Muscle of arm (tissue), 12 donors: ENCODE data around the gene QKI. TPM values are rescaled to one million over a fixed set of nuclear protein-coding genes. Genes with fewer than 3 reads are reported as not detected.

ENCODE experiments used
- DNase-seq: peaks from one replicate; pipeline ENCODE4 v3.0.0-alpha.2; 2013
- polyA plus RNA-seq, 12 donors: library from polyadenylated mRNA; unstranded; fragments of 120-200 nt; gene quantifications; one replicate each; pipeline ENCODE4 v1.2.1, GENCODE V29; 2013; ENCODE audit not compliant: insufficient read length in 12 of 12

QKI gene
- polyA plus RNA-seq, 12 donors: 139 to 291 (median 250) TPM

DNA sequence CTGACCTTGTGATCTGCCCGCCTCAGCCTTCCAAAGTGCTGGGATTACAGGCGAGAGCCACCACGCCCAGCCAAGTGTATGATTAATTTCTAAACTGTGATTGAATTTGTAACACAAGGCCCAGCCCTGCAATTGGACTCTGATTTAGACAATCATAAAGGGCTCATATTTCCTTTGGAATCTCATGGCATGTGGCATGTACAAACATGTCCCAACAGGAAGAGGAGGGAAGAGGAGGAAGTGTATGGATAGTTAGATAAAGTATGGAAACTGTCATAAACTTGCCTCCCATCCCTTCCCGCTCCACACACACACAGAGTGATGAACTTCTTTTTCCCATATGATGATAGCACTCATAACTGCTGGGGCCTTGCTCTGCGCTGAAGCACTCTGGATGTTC is 27.2 kb upstream of the QKI start:
- no peak for DNase-seq

DNA sequence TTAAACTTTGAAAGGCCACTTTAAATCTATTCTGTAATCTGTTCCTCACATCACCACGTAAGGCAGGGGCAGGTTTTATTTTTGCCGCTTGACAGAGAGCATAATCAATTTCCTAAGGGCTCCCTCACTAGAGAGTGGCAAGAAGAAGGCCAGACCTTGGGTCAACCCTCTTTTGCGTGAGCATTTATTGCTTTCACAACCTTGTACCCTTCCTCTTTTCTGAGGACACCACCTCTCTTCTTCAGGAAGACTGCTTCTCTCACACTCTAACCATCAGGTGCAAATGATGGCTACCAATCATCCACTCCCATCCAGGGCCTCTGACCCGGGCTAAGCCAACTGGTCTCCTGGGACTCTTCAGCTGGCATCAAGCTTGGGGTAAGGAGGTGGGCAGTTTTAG is 25.2 kb upstream of the QKI start:
- DNase-seq: no peak

DNA sequence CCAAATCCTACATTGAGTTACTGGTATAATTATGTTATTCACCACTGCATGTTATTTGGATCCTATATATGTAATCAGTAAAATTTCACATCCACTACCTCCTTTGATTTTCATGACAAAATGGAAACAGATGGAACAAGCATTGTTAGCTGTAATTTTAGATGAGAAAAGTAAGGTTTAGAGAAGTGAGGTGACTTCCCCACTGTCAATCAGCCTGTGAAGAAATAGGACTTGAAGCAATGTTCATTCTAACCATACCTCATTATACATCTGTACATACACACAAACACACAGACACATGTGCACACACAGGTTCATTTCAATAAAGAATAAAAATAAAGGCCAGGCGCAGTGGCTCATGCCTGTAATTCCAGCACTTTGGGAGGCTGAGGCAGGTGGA is 23.7 kb upstream of the QKI start:
- DNase-seq: no peak

DNA sequence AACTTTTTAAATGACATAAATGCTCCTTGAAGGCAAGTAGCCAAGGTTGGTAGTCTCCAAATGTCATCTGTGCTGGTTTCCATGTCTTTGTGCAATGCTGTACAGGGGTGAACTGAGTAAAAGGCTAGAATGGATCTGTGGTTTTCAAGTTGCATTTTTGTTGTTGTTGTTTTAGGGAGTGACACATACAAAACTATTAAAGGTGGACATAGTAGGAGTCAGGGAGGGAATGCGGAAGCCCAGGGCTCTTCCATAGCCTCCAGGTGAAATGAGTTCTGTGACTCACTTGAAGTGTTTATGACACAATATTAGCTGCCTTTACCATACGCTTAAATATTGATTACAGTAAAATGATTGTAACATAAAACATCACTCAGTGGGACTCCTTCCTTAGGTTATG is 22.5 kb upstream of the QKI start:
- DNase-seq: no peak

DNA sequence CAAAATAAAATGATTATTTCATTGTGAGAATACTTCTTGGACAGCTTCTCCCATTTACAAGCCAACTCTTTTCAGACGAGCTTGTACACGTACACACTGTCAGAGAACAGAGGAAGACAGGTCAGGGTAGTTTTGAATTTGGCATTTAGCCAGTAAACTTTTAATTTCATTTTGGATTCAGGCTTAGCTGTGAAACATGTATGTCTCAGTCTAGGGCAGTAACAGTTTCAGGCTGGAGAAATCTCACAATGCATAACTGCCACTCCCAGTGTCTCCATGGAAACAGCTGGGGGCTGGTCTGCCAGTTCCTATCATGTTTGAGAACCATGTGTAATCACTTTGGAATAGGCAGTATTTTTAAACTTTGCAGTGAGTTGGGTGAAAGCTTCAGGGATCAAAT is 22.0 kb upstream of the QKI start:
- DNase-seq: no peak

DNA sequence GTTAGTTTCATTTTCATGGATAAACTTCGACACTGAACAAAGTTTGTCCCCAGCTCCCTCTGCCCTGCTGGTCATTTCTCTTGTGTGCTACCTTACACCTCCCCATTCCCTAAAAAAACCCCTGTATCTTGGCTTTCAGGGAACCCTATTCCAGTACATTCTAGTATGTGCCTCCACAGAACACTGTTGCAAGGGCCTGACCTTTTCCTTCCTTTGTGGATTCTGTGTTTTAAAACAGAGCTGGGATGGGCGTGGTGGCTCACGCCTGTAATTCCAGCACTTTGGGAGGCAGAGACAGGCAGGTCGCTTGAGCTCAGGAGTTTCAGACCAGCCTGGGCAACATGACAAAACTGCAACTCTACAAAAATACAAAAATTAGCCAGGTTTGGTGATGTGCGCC is 20.6 kb upstream of the QKI start:
- no peak for DNase-seq

DNA sequence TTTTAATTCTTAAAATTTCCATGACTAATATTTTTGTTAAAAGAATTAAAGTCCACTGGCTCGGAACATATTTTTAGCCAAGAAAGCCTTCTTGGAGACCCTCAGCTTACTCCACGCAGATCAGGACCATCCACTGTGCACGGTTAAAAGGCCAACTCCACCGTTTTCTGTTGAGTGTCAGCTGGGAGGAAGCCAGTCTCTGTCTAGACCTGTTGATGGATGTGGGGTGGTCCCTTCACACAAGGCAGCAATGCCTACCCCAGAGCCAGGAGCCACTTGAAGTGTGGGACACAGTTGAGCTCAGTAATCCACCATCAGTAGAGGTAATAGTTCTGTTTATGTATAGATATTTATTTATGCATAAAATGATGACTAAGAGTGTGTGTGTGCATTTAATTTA is 19.9 kb upstream of the QKI start:
- DNase-seq: no peak

DNA sequence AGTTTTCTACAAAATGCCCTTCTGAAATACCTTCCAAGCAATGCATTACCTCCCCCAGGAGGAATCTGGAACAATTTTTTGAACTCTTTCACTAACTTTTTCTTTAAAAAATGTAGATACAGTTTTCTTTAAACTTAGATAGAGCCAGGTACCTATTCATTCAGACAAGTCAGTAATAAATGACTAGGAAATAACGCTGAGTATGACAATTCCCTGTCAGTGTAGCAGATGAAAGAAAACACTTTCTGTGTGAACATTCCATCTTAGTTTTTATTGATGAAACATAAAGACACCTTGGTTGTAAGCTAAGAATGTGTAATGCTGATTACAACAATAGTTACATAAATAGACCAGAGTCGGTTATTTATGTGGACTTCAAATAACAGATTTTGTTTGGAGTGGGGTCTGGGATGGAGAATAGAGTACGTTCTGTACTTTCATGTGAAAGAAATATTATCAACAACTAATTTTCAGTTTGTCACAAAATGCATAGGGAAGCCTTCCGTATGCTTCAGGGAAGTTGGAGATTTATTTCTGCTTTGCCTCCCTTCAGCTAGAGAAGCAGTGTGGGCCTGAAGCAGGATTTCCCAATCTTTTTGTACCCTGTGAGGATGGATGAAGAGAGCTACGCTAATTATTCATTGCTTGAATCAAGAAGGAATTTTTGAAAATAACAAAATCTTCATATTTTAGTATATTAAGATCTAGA is 19.2 kb upstream of the QKI start:
- no peak for DNase-seq

DNA sequence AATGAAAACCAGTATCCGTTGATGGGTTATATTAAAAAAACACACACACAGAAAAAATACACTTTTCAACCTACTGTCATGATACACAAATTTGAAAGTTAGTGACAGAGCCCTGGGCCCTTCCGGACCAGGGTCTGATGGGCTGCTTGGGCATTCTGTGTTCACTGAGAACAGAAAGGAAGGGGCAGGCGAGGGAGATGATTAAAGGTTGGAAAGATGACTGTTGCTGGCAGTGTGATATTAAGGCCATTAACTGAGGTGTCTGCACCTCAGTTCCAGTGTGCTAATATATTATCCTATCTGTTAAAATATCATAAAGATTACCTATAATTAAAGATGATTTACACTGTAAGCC is 18.7 kb upstream of the QKI start:
- DNase-seq: no peak

DNA sequence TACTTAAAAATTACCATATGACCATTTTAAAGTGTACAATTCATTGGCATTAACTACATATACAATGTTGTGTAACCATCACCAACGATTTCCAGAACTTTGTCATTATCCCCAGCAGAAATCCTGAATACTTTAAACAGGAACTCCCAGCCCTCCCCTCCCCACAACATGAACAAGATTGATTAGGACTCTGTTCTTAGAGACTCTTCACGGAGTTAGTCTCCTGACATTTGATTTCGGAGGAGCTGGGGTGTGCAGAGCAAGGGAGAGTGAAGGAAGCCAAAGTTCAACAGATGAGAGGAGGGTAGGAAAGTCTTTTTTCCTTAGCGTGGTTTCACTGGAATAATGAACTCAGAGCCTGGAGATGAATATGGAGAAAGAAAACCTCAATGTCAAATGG is 17.2 kb upstream of the QKI start:
- no peak for DNase-seq

DNA sequence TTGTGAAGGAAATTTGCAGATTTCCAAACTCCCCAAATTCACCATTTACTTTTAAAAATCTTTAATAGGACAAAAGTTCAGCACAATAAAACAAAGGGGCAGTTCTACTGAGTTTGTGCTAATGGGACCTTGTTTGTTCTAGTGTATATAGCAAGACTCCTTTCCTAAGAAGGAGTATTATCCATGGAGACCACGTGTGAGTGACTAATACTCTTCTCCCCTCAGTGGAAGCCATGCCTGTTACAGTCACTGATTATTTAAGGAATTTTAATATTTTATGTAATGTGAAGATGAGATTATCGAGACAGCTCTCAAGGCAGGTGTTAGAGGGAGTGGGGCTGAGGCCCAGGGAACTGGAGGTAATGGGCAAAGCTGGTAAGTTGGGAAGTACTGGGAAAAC is 16.4 kb upstream of the QKI start:
- DNase-seq: no peak

DNA sequence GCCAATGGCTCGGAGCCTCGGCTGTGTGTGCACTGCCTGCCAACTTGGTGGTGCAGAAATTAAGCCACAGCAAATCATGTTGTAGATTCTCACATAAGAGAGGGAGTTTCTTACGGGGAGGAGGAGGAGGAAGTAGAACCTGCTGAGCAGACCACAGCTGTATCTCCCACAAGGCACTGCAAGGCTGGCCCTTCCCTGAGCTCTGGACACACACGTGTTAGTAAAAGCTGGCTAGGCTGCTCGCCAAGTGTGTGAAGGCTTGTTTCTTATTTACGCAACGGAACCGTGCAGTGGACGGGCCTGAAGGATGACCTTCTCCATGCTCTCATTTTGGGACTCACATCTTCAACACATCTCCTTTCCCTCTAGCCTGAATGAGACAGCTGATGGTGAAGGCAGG is 15.7 kb upstream of the QKI start:
- DNase-seq: no peak

DNA sequence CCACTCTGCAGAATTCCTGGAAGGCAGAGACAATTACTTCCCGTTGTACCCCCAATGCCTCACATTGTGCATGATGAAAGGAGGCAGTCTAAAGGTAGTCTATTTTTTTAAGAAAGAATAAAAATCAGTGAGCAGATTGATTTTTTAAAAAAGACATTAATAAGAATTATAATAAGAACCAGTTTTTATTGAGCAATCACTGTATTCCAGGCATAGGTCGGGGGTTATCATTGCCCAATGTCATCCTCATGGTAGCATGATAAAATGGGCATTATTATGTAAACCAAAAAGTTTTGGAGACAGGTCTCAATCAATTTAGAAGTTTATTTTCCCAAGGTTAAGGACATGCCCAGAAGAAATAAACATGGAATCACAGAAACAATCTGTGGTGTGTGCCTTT is 14.0 kb upstream of the QKI start:
- DNase-seq: no peak

DNA sequence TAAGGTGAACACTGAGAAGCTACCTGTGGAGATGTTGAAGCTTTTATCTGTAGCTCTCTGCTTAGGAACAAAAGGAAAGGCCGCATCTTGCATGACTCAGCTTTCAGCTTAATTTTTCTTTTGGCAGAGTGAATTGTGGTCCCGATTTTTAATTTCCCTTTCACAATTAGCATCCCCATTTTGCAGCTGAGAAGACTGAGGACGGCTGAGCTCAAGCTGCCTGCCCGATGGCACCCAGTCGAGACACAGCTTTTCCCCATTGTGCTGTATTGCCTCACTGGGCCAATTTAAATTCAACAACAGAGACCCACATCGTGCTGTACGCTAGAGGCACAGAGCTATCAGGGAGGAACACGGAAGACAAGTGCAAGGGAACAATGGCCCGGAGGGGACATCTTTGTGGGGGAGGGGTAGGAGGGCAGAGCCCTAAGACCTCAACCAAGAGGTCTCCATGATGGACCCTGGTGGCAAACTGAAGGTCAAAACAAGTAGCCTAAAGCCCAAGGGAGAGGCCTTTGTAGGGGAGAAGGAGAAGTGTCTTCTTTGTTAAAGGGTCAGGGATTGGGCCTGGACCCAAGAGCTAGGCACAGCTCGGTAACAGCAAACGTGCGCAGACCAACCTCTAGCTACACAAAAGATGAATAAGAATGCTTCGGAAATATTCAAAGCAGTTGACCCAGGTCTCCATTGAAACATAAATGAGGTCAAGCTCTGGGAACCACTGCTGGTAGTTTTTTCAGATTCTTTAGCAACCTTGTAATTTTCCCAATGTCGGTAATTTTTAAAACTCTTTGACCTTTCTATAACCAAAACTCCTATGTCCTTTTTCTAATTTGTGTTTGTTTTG is 13.3 kb upstream of the QKI start:
- DNase-seq: no peak

DNA sequence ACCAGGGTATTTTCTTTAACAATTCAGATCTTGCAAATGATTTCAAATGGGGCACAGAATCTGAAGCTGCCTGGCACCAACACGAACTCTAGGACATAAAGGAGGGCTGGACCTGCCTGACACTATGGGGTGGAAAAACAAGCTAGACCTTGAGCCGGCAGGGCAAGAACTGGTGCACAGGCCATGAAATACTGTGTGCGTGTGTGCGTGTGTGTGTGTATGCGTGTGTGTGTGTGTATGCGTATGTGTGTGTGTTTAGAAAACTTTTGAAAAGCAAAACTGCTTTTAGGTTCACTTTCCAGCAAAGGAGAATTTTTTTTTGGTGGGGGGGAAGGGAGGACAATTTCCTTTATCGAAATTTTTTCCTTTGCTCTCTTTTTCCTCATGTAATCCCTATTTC is 11.9 kb upstream of the QKI start:
- no peak for DNase-seq

DNA sequence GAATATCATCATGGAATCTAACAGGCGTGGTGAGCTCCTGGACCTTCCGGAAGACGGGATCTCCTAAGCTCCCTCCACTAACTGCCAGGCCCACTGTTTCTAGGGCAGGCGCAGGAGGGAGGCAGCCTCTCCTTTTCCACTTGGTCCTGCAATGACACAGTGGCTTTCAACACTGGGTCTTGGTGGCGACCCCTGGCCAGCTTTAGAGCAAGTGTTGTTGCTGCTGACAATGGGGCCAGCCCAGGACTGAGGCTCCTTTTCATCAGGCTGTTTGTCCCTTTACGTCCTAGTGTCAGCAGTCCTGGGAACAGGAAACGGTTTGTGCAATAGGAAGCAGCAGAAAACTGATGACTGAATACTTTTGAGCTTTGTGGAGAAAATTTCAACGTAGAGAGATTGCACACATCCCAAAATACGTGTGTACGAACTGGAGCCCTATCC is 9.7 kb upstream of the QKI start:
- no peak for DNase-seq

DNA sequence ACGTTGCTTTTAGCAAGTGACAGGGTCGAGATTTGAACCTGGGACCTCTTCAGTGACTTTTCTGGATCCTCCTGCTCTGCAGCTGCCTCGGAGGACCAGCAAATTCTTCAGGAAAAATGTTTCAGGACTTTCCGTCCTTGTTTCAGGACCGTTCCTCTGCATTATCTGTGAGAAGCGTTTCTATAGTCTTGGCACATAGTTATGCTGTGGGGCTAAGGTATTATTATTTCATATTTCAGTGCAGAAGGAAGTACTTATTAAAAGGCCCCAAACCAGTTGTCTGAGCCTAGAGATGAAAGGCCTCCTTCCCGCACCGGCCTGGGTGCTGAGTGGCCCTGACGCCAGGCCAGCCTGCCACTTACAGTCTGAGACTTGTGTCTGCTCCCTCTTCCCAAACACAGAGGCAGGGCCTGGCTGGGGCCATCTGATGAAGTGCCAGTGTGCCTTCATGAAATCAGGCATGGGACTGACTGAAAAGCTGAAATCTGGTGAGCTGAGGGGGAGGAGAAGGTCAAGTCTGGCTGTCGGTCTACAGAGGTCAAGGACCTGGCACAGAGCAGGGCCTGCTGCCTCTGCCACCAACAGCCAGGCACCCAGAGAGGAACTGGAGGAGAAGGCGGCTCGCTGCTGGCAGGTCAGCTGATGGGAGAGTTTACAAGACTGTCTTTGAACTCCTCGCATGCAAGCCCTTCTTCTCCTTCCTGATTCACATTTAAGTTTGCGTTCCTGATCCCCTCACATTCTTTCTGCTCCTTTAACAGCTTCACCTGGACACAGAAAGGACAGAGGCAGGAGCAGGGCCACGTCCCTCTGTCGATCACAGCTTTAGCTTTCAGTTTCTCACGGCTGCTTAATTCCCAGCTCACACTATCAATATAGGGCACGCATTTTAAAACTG is 8.9 kb upstream of the QKI start:
- no peak for DNase-seq

DNA sequence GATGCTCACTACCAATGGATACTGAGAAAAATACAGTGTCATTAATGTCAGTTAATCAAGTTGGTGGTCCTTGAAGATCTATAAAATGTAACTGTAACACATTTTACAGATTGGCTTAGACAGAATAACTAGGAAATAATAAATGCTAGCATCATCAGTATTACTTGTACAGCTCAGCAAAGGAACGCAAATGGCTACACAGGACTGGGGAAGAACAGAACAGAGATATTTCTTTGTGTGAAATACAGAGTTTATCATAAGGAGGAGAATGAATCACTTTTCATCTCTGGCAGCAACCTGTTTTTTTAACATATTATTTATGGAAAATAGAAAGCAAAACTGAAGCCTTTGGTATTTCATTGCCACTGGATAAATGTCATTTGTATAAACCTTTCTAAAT is 8.2 kb upstream of the QKI start:
- no peak for DNase-seq

DNA sequence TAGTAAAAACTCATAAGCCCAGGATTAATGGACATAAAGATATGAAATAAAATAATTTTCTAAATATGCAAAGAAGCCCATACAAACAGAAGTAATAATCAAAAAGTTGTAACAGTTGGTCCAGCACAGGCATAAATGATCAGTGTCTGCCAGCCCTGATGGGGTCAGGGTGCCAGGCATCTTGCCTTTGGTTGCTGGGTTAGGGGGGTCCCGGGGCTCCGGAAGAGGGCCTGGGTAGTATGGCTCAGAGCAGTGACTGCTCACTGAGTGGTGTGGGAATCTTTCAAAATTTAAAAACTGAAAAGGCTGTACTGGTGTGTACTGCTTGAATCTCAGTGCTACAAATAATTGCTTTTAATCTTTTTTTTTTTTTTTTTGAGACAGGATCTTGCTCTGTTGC is 7.7 kb upstream of the QKI start:
- DNase-seq: no peak

DNA sequence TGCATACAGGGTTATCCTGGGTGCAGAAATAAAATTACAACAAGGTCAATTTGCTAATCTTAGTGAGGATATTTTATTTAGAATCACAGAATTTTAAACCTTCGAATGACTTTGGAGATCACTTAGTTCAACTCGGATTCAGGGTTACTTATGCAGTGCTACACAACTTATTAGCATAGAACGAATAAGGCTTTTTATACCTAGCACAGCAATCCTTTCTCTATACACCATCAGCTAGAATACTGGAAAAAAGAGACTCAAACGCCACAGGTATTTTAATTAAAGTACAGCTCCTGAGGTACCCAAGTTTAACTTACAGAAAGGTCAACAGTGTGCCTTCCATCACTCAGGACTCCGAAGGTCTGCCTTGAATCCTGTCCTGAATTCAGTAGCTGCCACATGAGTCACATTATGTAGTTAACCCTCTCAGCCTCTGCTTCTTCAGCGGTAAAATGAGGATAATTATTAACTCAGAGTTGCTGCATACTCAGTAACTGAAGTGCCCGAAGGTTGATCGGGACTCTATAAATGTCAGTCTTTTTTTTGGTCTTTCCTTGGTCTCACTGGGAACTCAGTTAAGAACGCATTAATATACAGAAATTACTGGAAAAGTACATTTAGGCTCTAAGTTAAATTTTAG is 6.0 kb upstream of the QKI start:
- DNase-seq: no peak

DNA sequence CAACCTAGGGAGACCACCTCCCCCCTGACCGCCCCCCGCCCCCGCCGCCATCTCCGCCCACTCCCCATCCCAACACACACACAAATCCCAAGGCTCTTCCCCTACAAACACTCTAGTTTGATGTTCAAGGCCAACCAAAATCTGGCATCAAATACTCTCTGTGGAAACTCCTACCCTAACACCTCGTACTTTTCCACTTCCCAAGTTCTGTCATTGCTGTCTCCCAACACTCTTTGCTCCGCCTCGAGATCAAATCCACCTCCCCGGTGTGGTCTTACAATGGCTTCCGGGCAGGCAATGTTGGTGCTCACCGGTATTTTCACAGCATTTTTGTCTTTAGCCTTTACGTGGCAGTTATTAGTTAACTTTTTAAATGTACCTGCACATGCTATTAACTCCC is 4.8 kb upstream of the QKI start:
- no peak for DNase-seq

DNA sequence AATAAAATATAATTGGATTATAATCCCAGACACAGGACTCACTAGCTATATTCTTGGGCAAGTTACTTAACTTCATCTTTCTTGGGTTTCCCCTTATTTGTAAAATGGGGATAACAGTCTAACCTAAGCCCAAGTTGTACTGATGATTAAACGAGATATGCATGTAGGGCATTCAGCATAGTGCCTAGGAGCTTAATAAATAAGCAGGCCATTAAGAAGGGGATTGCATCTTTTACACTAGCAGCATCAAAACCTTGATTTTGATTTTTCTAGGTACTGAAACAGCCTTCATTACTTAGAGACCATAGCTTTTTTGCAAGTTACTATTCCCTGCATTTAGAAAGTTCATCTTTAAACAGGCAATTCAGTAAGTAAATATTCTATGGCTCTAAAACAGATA is 2.2 kb upstream of the QKI start:
- DNase-seq: no peak
